GM12892 (cell line): ENCODE data around the gene NR3C2.

Experiments
- DNase-seq: peaks from one replicate; pipeline ENCODE4 v3.0.0; 2011; ENCODE audit not compliant: insufficient read length
- FAIRE-seq: peaks from 2 replicates; lab custom pipeline; 2011; peaks lifted over from hg19 to GRCh38; lab: Jason Lieb, UNC
- POLR2A ChIP-seq: IDR thresholded peaks from 2 replicates; pipeline ENCODE4 v1.6.1; 2011; ENCODE audit warnings: low read depth, low read length, control low read depth
- POLR2AphosphoS5 ChIP-seq: IDR thresholded peaks from 2 replicates; pipeline ENCODE4 v1.6.1; 2011; ENCODE audit warnings: low read depth, low read length, control low read depth
- TAF1 ChIP-seq: IDR thresholded peaks from 2 replicates; pipeline ENCODE4 v1.6.1; 2011; ENCODE audit warnings: low read depth, mild to moderate bottlenecking, control low read depth, low read length, borderline replicate concordance

NR3C2 gene

DNA sequence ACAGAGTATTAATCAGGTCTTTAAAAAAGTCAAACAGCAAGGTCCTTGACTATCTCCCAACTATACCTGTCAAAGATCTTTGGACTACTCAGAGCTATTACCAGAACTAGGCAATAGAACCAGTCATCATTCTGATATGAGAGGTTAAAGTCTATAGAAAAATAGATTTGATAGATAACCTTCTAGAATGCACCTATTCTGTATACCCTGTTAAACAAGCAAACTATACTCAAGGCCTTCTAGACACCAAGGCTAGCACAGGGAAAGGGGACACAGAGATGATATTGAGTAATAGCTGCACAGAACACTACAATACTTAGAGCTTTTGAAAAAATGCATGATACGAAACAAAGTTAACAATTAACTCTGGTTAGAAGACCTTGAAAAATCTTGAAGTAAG is 149.5 kb downstream of the NR3C2 start:
- FAIRE-seq: no peak

DNA sequence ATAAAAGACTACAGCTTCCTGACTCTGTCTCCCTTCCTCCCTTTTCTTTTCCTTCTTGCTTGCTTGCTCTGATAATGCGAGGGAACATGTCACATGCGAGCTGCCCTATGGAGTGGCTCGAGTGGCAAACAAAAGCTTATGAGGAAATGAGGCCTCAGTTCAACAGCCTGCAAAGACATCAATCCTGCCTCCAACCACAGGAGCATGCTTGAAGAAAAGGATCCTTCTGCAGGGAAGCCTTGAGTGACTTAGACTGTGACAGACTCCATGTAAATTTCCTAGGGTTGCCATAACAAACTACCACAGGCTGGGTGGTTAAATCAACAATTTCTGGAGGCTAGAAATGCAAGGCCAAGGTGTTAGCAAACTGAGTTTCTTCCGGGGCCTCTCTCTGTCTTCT is 152.5 kb downstream of the NR3C2 start:
- TF ChIP-seq TAF1 (no peak), POLR2A (no peak), POLR2AphosphoS5 (no peak)
- FAIRE-seq (no peak), DNase-seq (no peak)

More for the DNA sequence above, 149.5 kb downstream of the NR3C2 start:
- no peak for TF ChIP-seq TAF1
- TF ChIP-seq POLR2AphosphoS5: no peak
- TF ChIP-seq POLR2A: no peak
- no peak for DNase-seq

- no peak for FAIRE-seq
- no peak for TF ChIP-seq POLR2A
- no peak for TF ChIP-seq TAF1
- no peak for TF ChIP-seq POLR2AphosphoS5
- DNase-seq: no peak
These were observed 153.8 kb downstream of the NR3C2 start for GRCh38 chr4:148288448-148288847.

DNA sequence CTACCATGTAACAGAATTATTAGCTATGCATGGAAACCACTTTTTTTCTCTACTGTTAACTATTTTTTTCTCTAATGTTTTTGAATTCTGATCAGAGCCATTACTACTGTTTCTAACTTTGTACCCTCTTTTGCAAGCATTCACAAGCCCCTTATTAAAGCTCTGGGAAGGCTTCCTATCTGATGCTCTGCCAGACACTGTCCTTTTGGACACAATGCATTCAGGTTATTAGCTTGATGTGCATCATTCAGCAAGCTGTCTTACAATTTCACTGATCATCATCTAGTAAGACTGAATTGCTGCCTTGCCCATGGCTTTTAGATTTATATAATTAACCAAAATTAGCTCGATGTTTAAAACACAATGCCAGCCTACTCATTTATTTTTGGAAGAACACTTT is 155.1 kb downstream of the NR3C2 start:
- FAIRE-seq (no peak), DNase-seq (no peak)
- no peak for TF ChIP-seq POLR2A
- no peak for TF ChIP-seq POLR2AphosphoS5
- TF ChIP-seq TAF1: no peak

DNA sequence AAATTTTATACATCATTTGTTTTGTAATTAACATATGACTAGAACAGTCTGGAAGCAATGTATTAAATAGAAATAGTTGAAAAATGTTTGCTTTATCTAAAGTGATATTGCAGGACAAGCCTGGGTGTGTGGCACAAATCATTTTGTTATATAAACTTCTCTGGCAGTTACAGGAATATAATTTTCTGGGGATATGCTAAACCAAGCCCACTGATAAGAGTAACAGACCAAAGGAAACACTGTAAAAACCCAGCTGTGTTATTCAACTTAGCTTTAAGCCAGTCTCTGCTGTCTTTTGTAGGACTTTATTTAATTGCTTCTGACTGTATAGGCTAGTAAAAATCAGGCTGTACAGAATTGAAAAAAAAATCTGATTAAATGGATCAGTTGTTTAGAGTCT is 156.2 kb downstream of the NR3C2 start:
- DNase-seq: no peak
- no peak for FAIRE-seq
- TF ChIP-seq POLR2A (no peak), POLR2AphosphoS5 (no peak), TAF1 (no peak)

DNA sequence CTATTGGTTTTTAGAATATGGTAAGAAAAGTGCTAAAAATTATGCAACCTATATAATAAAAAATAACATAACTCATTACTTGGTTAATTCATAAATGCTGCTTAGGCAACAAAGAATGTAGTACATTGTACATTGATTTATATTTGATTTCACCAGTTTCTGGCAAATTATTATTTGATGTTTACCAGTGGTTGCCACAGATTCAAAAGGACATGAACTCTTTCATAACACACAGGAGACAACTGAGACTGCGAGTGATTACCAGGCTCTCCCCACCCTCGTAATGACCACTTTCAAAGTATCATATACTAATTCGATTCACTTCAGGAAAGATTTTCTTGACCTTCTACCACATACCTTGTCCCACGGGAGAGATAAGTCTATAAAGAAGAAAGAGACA is 158.5 kb downstream of the NR3C2 start:
- no peak for TF ChIP-seq POLR2A
- FAIRE-seq: no peak
- DNase-seq: no peak

GRCh38 chr4:148278310-148278709 is 163.9 kb downstream of the NR3C2 start:
- no peak for DNase-seq
- no peak for FAIRE-seq
- TF ChIP-seq POLR2AphosphoS5 (no peak), POLR2A (no peak), TAF1 (no peak)

GRCh38 chr4:148275266-148275665 is 166.9 kb downstream of the NR3C2 start:
- no peak for FAIRE-seq
- TF ChIP-seq POLR2AphosphoS5 (no peak), TAF1 (no peak), POLR2A (no peak)
- no peak for DNase-seq

GRCh38 chr4:148273501-148273986 is 168.7 kb downstream of the NR3C2 start:
- FAIRE-seq: no peak
- no peak for DNase-seq
- TF ChIP-seq POLR2A: no peak
- TF ChIP-seq TAF1: no peak

DNA sequence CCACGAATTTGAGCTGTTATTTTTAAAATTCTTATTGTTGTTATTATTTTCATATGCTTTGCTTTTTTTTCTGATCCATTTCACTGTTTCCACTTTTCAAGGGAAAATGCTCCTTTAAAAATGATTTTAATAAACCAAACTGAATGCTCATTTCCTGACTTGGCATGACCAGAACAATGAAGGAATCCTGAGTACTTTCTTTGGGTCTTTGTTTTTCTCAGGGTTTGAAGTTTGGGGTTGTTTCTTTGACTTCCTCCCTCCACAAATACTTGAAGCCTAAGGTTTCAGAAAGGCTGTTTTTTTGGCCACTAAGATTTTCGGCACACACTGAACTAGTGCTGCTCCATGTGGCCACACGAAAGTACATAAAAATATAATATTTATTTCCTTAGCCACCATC is 171.0 kb downstream of the NR3C2 start:
- no peak for DNase-seq
- FAIRE-seq: no peak
- no peak for TF ChIP-seq POLR2AphosphoS5

DNA sequence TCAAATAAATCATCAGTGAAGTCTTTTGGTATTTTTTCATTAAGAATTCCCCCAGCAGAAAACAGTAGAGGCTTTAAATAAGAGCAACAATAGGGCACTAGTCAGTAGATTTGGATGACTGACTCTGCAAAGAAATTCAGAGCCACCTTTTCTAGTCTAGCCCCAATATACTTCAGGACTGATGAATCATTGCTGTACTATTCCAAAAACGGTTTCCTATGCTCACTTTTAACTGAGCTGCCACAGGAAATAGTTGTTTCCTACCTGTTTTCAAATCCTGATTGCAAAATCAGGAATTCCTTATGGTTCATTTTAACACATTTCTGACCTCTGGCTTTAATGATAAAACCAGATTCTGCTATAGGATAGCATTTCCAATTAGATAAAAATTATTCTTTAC is 171.6 kb downstream of the NR3C2 start:
- no peak for FAIRE-seq
- TF ChIP-seq POLR2A: no peak
- no peak for TF ChIP-seq TAF1
- TF ChIP-seq POLR2AphosphoS5: no peak
- DNase-seq: no peak

GRCh38 chr4:148268835-148269234 is 173.4 kb downstream of the NR3C2 start:
- DNase-seq: no peak
- no peak for TF ChIP-seq POLR2AphosphoS5
- TF ChIP-seq TAF1: no peak
- no peak for TF ChIP-seq POLR2A
- FAIRE-seq: no peak

DNA sequence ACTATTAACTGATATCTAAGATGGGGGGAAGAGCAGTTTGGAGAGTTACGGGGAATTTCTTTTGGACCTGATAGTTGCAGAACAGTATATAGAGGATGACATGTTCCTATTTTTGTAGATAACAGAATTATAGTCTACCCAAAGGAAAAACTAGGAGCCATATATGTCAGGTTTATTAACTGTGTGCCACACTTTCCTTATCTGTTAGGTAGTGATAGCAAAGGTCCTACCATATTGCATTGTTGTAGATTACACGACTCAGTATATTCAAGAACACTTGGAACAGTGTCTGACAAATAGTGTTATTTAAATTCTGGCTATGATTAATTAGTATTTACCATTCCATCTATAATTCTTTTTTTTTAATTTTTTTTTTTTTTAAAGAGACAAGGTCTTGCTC is 175.3 kb downstream of the NR3C2 start:
- no peak for FAIRE-seq
- no peak for DNase-seq
- TF ChIP-seq POLR2AphosphoS5: no peak
- no peak for TF ChIP-seq TAF1
- no peak for TF ChIP-seq POLR2A
